Parathyroid adenoma (tissue), 2 donors: ENCODE data around the gene TSC22D1.
A peak's percentile ranks its signal among the peaks of the same experiment; 100 is the strongest.

Experiments
- H2AFZ ChIP-seq: fragments of 300-600 bp; sonication (generic); one replicate; pipeline ENCODE4 v1.7.0; 2017; ENCODE audit warnings: antibody characterized with exemption, mild to moderate bottlenecking
- H3K27ac ChIP-seq: fragments of 300-600 bp; sonication (generic); one replicate; pipeline ENCODE4 v1.7.0; 2017
- H3K27me3 ChIP-seq: fragments of 300-600 bp; sonication (generic); one replicate; pipeline ENCODE4 v1.7.0; 2017; ENCODE audit warnings: low read length; ENCODE audit not compliant: control insufficient read depth, insufficient read depth
- H3K36me3 ChIP-seq: fragments of 300-600 bp; sonication (generic); one replicate; pipeline ENCODE4 v1.7.0; 2017; ENCODE audit warnings: low read length; ENCODE audit not compliant: control insufficient read depth, insufficient read depth
- H3K4me1 ChIP-seq: fragments of 300-600 bp; sonication (generic); one replicate; pipeline ENCODE4 v1.7.0; 2017; ENCODE audit warnings: control low read depth
- H3K4me2 ChIP-seq: fragments of 300-600 bp; sonication (generic); one replicate; pipeline ENCODE4 v1.7.0; 2017; ENCODE audit warnings: low read length
- H3K4me3 ChIP-seq: fragments of 300-600 bp; sonication (generic); one replicate; pipeline ENCODE4 v1.7.0; 2017; ENCODE audit warnings: low read depth, low read length
- H3K79me2 ChIP-seq: fragments of 300-600 bp; sonication (generic); one replicate; pipeline ENCODE4 v1.7.0; 2017; ENCODE audit warnings: control low read depth
- H3K9ac ChIP-seq: fragments of 300-600 bp; sonication (generic); one replicate; pipeline ENCODE4 v1.7.0; 2017; ENCODE audit warnings: mild to moderate bottlenecking
- H3K9me3 ChIP-seq: fragments of 300-600 bp; sonication (generic); one replicate; pipeline ENCODE4 v1.7.0; 2017; ENCODE audit warnings: low read length; ENCODE audit not compliant: control insufficient read depth
- CTCF ChIP-seq: fragments of 300-600 bp; sonication (generic); IDR thresholded peaks from one replicate; pipeline ENCODE4 v1.7.0; 2017; ENCODE audit warnings: antibody characterized with exemption, mild to moderate bottlenecking
- donor health status: primary hyperparathyroidism.

TSC22D1 gene

GRCh38 chr13:44575741-44576350, at the start of gene TSC22D1:
Gene TSC22D1, minus strand, starts transcription at chr13:44576330. Its CDS starts 256 bp downstream, at chr13:44576074.
- peaks cover 5% of the 10 kb centered on the region for H3K4me1 ChIP-seq
- H3K9me3 ChIP-seq = no peaks in the 10 kb centered on the region
- peak within 1 kb of the TSS; percentile 85 for H3K27ac ChIP-seq
- H2AFZ ChIP-seq = peak within 1 kb of the TSS; percentile 91
- peak within 1 kb of the TSS; percentile 99 for H3K4me2 ChIP-seq
- H3K79me2 ChIP-seq = peaks cover 16% of the 10 kb centered on the region
- H3K36me3 ChIP-seq = no peaks in the 10 kb centered on the region
- H3K9ac ChIP-seq = peak within 1 kb of the TSS; percentile 28
- peak within 1 kb of the TSS; percentile 77 for H3K4me3 ChIP-seq
- TF ChIP-seq CTCF = no peak
- no peaks in the 10 kb centered on the region for H3K27me3 ChIP-seq

GRCh38 chr13:44622708-44623107, 46.6 kb upstream of the TSC22D1 start:
- Histone ChIP-seq H3K9ac (no peak overlapping the region), H3K4me3 (no peak overlapping the region), H3K27ac (no peak overlapping the region), H3K27me3 (no peaks in the 10 kb centered on the region), H3K4me1 (no peaks in the 10 kb centered on the region), H2AFZ (no peak overlapping the region), H3K9me3 (no peaks in the 10 kb centered on the region), H3K36me3 (no peaks in the 10 kb centered on the region), H3K4me2 (no peak overlapping the region), H3K79me2 (no peaks in the 10 kb centered on the region)
- TF ChIP-seq CTCF = no peak

- H3K4me1 ChIP-seq = no peaks in the 10 kb centered on the region
- H3K4me2 ChIP-seq = no peak overlapping the region
- H3K79me2 ChIP-seq = no peaks in the 10 kb centered on the region
- no peak overlapping the region for H3K4me3 ChIP-seq
- H3K36me3 ChIP-seq = no peaks in the 10 kb centered on the region
- no peak overlapping the region for H2AFZ ChIP-seq
- H3K27me3 ChIP-seq = no peaks in the 10 kb centered on the region
- H3K9me3 ChIP-seq = no peaks in the 10 kb centered on the region
- no peak overlapping the region for H3K9ac ChIP-seq
- no peak overlapping the region for H3K27ac ChIP-seq
- no peak for TF ChIP-seq CTCF
These were observed 46.1 kb upstream of the TSC22D1 start for GRCh38 chr13:44622261-44622660.

- no peak overlapping the region for H3K4me2 ChIP-seq
- no peaks in the 10 kb centered on the region for H3K36me3 ChIP-seq
- TF ChIP-seq CTCF = no peak
- H3K9ac ChIP-seq = no peak overlapping the region
- no peak overlapping the region for H2AFZ ChIP-seq
- no peaks in the 10 kb centered on the region for H3K79me2 ChIP-seq
- no peaks in the 10 kb centered on the region for H3K27me3 ChIP-seq
- H3K27ac ChIP-seq = no peak overlapping the region
- no peaks in the 10 kb centered on the region for H3K4me1 ChIP-seq
- no peak overlapping the region for H3K4me3 ChIP-seq
- H3K9me3 ChIP-seq = no peaks in the 10 kb centered on the region
These were observed 43.9 kb upstream of the TSC22D1 start for GRCh38 chr13:44620057-44620456.

GRCh38 chr13:44619651-44620050, 43.5 kb upstream of the TSC22D1 start:
- no peaks in the 10 kb centered on the region for H3K79me2 ChIP-seq
- H3K9ac ChIP-seq = no peak overlapping the region
- no peak overlapping the region for H3K27ac ChIP-seq
- TF ChIP-seq CTCF = no peak
- no peak overlapping the region for H3K4me2 ChIP-seq
- H3K27me3 ChIP-seq = no peaks in the 10 kb centered on the region
- no peaks in the 10 kb centered on the region for H3K9me3 ChIP-seq
- no peak overlapping the region for H3K4me3 ChIP-seq
- no peak overlapping the region for H2AFZ ChIP-seq
- H3K4me1 ChIP-seq = no peaks in the 10 kb centered on the region
- H3K36me3 ChIP-seq = no peaks in the 10 kb centered on the region
